Measurements from ENCODE around the gene SH2D7. TPM values are rescaled to one million over a fixed set of nuclear protein-coding genes. Genes with fewer than 3 reads are reported as not detected.

SH2D7 gene
- total RNA-seq, 1 experiment from 2014 or later = not detected

DNA sequence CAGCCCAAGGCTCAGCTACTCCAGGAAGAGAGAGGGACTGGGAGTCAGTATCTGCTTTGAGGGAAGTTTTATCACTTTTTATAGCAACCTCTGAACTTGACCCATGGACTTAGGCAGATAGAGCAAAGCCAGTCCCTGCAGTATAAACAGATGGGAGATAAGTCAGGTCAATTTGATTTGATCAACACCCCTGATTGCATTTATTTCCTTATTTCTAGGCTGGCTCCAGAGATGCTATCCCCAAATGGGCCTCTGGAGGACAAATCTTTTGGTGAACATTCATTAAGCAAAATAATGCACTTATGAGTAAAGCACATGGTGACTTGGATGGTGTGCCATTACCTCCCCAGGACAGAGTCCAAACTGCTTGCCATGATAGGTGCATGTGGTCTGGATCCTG, 47.9 kb downstream of the SH2D7 start:
- H3K4me1 Mint-ChIP-seq = peaks cover 7 to 10% of the 10 kb centered on the region in 2 experiments; a peak in 3 of 4 replicates
- H2BK5ac ChIP-seq (ENCODE audit: insufficient read length, low read length) = no peak overlapping the region
- H3K27ac Mint-ChIP-seq = no peak overlapping the region

More for the DNA sequence above, 47.9 kb downstream of the SH2D7 start:
- Mint-ChIP-seq H3K9me3 (no peaks in the 10 kb centered on the region), H3K4me3 (no peak overlapping the region), H3K36me3 (ENCODE audit: insufficient read depth in 1 of 3, low read depth in 3 of 3) (no peaks in the 10 kb centered on the region), H3K27me3 (ENCODE audit: low read depth) (no peaks in the 10 kb centered on the region; the same call in 1 of the 2 replicates)
- TF ChIP-seq, protein P1, sequence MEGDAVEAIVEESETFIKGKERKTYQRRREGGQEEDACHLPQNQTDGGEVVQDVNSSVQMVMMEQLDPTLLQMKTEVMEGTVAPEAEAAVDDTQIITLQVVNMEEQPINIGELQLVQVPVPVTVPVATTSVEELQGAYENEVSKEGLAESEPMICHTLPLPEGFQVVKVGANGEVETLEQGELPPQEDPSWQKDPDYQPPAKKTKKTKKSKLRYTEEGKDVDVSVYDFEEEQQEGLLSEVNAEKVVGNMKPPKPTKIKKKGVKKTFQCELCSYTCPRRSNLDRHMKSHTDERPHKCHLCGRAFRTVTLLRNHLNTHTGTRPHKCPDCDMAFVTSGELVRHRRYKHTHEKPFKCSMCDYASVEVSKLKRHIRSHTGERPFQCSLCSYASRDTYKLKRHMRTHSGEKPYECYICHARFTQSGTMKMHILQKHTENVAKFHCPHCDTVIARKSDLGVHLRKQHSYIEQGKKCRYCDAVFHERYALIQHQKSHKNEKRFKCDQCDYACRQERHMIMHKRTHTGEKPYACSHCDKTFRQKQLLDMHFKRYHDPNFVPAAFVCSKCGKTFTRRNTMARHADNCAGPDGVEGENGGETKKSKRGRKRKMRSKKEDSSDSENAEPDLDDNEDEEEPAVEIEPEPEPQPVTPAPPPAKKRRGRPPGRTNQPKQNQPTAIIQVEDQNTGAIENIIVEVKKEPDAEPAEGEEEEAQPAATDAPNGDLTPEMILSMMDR (conservative IDR thresholded peaks at IDR 0.05) = no peak
- Histone ChIP-seq H3K79me1 (ENCODE audit: insufficient read depth, low read depth, low read length, poor library complexity, severe bottlenecking) (no peaks in the 10 kb centered on the region), H3K56ac (ENCODE audit: insufficient read length, low read depth, low read length) (no peak overlapping the region), H3K27ac (ENCODE audit: insufficient read length, low read depth, low read length) (no peak overlapping the region), H2BK12ac (ENCODE audit: insufficient read length, low read depth, low read length) (no peak overlapping the region), H3K23ac (ENCODE audit: insufficient read length, low read depth, low read length) (no peak overlapping the region), H2AK5ac (ENCODE audit: insufficient read length, low read length) (no peak overlapping the region), H2BK15ac (ENCODE audit: low read depth, low read length) (no peak overlapping the region), H4K5ac (ENCODE audit: insufficient read length, low read depth, low read length) (no peak overlapping the region), H4K91ac (ENCODE audit: insufficient read length, low read depth, low read length) (no peak overlapping the region), H3K23me2 (ENCODE audit: insufficient read length, low read depth, low read length, poor library complexity, severe bottlenecking) (no peaks in the 10 kb centered on the region), H3K27me3 (ENCODE audit: insufficient read depth, low read length) (no peaks in the 10 kb centered on the region), H3K9me3 (ENCODE audit: control insufficient read depth, low read depth, low read length) (no peaks in the 10 kb centered on the region), H3K9ac (ENCODE audit: extremely low read depth, insufficient read length, low read length) (no peak overlapping the region), H2AFZ (ENCODE audit: low read length) (no peak overlapping the region), H3T11ph (ENCODE audit: low read length) (no peak overlapping the region), H3K4ac (ENCODE audit: low read depth, low read length) (no peak overlapping the region), H4K8ac (replicated peaks; ENCODE audit: insufficient read length, low read depth, low read length) (no peak overlapping the region), H3K4me2 (ENCODE audit: insufficient read depth, insufficient read length, low read length) (no peak overlapping the region), H3K4me1 (ENCODE audit: insufficient read depth, low read length) (no peaks in the 10 kb centered on the region), H3K14ac (ENCODE audit: insufficient read depth, low read length) (no peak overlapping the region), H4K20me1 (ENCODE audit: control insufficient read depth, insufficient read depth, insufficient read length) (no peaks in the 10 kb centered on the region), H3K79me2 (ENCODE audit: insufficient read depth, low read length) (no peaks in the 10 kb centered on the region), H2BK20ac (ENCODE audit: low read depth, low read length, poor library complexity, severe bottlenecking) (no peak overlapping the region), H2BK120ac (ENCODE audit: low read depth, low read length, poor library complexity, severe bottlenecking) (no peak overlapping the region), H3K18ac (ENCODE audit: insufficient read length, low read depth, low read length) (no peak overlapping the region)
- no peak for DNase-seq
